Heart left ventricle (tissue), 16 donors: Measurements from ENCODE around the gene RYR3. TPM values are rescaled to one million over a fixed set of nuclear protein-coding genes. Genes with fewer than 3 reads are reported as not detected.
"Not testable (repeated sequence)": the region's sequence is repeated elsewhere in the genome, so short reads cannot be mapped to it uniquely, and the experiment has no call there.

Experiments used
- ATAC-seq, 4 donors: fragments of 200-7000 bp; cut with Tn5 transposase; one replicate each; pipeline ENCODE4 v1.9.1; 2020 to 2022; ENCODE audit warnings: moderate library complexity in 4 of 4, mild to moderate bottlenecking in 3 of 4, moderate number of reproducible peaks in 1 of 4
- DNase-seq, 5 donors: peaks; one replicate each; pipeline ENCODE4 v3.0.0-alpha.2; 2020
- H3K27ac ChIP-seq, 12 donors: fragments of 200-600 bp; sonication (generic) in 4 of 12; one replicate each; pipeline versions ENCODE4 v1.5.0 to v1.8.0; 2016 to 2022; ENCODE audit warnings: mild to moderate bottlenecking in 2 of 12
- H3K27me3 ChIP-seq, 9 donors: fragments of 200-600 bp; sonication (generic) in 2 of 9; one replicate each; pipeline versions ENCODE4 v1.5.1 to v1.8.0; 2016 to 2022; ENCODE audit warnings: mild to moderate bottlenecking in 3 of 9
- H3K36me3 ChIP-seq, 9 donors: fragments of 200-600 bp; sonication (generic) in 2 of 9; one replicate each; pipeline versions ENCODE4 v1.5.0 to v1.8.0; 2018 to 2022; ENCODE audit warnings: mild to moderate bottlenecking in 2 of 9
- H3K4me1 ChIP-seq, 12 donors: fragments of 200-600 bp; sonication (generic) in 4 of 12; one replicate each; pipeline versions ENCODE4 v1.5.0 to v1.8.0; 2016 to 2022; ENCODE audit warnings: mild to moderate bottlenecking in 3 of 12
- H3K4me3 ChIP-seq, 12 donors: fragments of 200-600 bp; sonication (generic) in 4 of 12; one replicate each; pipeline versions ENCODE4 v1.5.0 to v1.8.0; 2017 to 2022; ENCODE audit warnings: mild to moderate bottlenecking in 9 of 12, moderate library complexity in 4 of 12
- H3K9me3 ChIP-seq, 12 donors: fragments of 200-600 bp; sonication (generic) in 4 of 12; one replicate each; pipeline versions ENCODE4 v1.5.0 to v1.8.0; 2016 to 2022; ENCODE audit warnings: mild to moderate bottlenecking in 1 of 12
- POLR2A ChIP-seq, 2 donors: fragments of 450-650 bp; IDR thresholded peaks; one replicate each; pipeline ENCODE4 v1.6.1; 2017; ENCODE audit warnings: antibody characterized with exemption in 2 of 2, mild to moderate bottlenecking in 2 of 2, moderate library complexity in 2 of 2
- WGBS, 4 donors: extraction: QIAGEN DNeasy Blood & Tissue Kit in 2 of 4; methylation state at CpG; one replicate each; pipeline versions ENCODE4 v1.1.5 to v1.1.7; 2013 to 2018; 5-methylcytosine and 5-hydroxymethylcytosine counted together
- intact Hi-C, 10 donors: fragments of 100-400 bp; cut with DNase I; formaldehyde crosslinking; loops; one replicate each; pipeline versions ENCODE4 v1.11.1 to v1.14.2; 2022
- polyA plus RNA-seq, 2 donors: library from polyadenylated mRNA; stranded (reverse); fragments of 200-250 nt; gene quantifications; one replicate each; pipeline ENCODE4 v1.2.3, GENCODE V29; 2013
- total RNA-seq, 9 donors: library from RNA; depleted of rRNA in 2 of 9; stranded (reverse); fragments of >200 nt in 2 of 9; fragmentation: NEBNext Ultra II Directional in 3 of 9; extraction: Animal tissue kit (Norgen Biotek cat#: 25700) in 3 of 9; gene quantifications; one replicate each; pipeline versions ENCODE4 v1.1.0 to v1.2.4, GENCODE V29; 2016 to 2023
- TF ChIP-seq, protein P1 (sequence below), 12 donors: fragments of 200-600 bp; sonication (generic) in 4 of 12; IDR thresholded peaks; one replicate each; pipeline versions ENCODE4 v1.5.0 to v1.8.0; 2018 to 2022; ENCODE audit warnings: antibody characterized with exemption in 12 of 12, mild to moderate bottlenecking in 5 of 12
- donor health status: ischemic (EF 13 %, LVEDD 7.1; RV severe dilation, severe dysfunction).
- donor health status: healthy with polysubstance abuse.
- donor health status: DM: no; HTN: yes; CAD: no.
- donor health status: DM: no; HTN: no; CAD: no.
- donor health status: ischemic (EF 25% LVEDD 6.9; RV normal size, moderate dysfunction).
- donor health status: ischemic (EF 25% LVEDD 5.7; RV mildly dilated, moderate dysfunction).
- donor health status: healthy.
- donor health status: DM: yes; HTN: yes; CAD: no.
- donor health status: ischemic (EF 35%, LVEDD 5.7; RV mildly dilated, moderate dysfunction).
- donor health status: nonischemic (EF 11% LVEDD 7.7; RV severe dilation, severe dysfunction).
- donor health status: DM: yes; HTN: yes; CAD: no.
- donor health status: PGD.
- donor health status: ischemic (EF 29% LVEDD 5.4; RV normal size, mild dysfunction).
- donor health status: nonischemic (EF 23%, LVEDD 6.1; RV moderate dilation, normal function).

RYR3 gene
- total and polyA plus RNA-seq, 11 donors, result 0.01 to 0.35 (median 0.23) TPM; not detected in 2

GRCh38 chr15:33586786-33587697 lies 276.3 kb downstream of the RYR3 start:
- Histone ChIP-seq H3K4me1 (no peaks in the 10 kb centered on the region), H3K4me3 (no peak overlapping the region), H3K9me3 (peaks cover 0 to 3% (median 0%) of the 10 kb centered on the region in 12 donors), H3K27ac (no peak overlapping the region), H3K27me3 (no peaks in the 10 kb centered on the region), H3K36me3 (no peaks in the 10 kb centered on the region)
- WGBS, 4 donors, result 62 to 74% (median 67%) methylated on average over 17 of the region's 17 CpGs
- intact Hi-C loops, result no loop called here
- DNase-seq (no peak), ATAC-seq (no peak)
- TF ChIP-seq, protein P1, sequence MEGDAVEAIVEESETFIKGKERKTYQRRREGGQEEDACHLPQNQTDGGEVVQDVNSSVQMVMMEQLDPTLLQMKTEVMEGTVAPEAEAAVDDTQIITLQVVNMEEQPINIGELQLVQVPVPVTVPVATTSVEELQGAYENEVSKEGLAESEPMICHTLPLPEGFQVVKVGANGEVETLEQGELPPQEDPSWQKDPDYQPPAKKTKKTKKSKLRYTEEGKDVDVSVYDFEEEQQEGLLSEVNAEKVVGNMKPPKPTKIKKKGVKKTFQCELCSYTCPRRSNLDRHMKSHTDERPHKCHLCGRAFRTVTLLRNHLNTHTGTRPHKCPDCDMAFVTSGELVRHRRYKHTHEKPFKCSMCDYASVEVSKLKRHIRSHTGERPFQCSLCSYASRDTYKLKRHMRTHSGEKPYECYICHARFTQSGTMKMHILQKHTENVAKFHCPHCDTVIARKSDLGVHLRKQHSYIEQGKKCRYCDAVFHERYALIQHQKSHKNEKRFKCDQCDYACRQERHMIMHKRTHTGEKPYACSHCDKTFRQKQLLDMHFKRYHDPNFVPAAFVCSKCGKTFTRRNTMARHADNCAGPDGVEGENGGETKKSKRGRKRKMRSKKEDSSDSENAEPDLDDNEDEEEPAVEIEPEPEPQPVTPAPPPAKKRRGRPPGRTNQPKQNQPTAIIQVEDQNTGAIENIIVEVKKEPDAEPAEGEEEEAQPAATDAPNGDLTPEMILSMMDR (IDR thresholded peaks at IDR 0.05), result no peak
- no peak for TF ChIP-seq POLR2A (IDR thresholded peaks at IDR 0.05)

- no peaks in the 10 kb centered on the region for H3K36me3 ChIP-seq
- no peak overlapping the region for H3K4me3 ChIP-seq
- H3K27me3 ChIP-seq, result no peaks in the 10 kb centered on the region
- DNase-seq, result no peak
- intact Hi-C loops, result no loop called here
- no peak overlapping the region for H3K27ac ChIP-seq
- ATAC-seq, result peak in 1 of 4 donors; percentile 56
- WGBS, 4 donors, result 52 to 61% (median 54%) methylated on average over 2 of the region's 2 CpGs
- peaks cover 0 to 3% (median 0%) of the 10 kb centered on the region in 12 donors for H3K9me3 ChIP-seq
- no peaks in the 10 kb centered on the region for H3K4me1 ChIP-seq
- no peak for TF ChIP-seq POLR2A (IDR thresholded peaks at IDR 0.05)
- TF ChIP-seq, protein P1 (IDR thresholded peaks at IDR 0.05), result no peak
These were observed 277.0 kb downstream of the RYR3 start for GRCh38 chr15:33587773-33588172.

DNA sequence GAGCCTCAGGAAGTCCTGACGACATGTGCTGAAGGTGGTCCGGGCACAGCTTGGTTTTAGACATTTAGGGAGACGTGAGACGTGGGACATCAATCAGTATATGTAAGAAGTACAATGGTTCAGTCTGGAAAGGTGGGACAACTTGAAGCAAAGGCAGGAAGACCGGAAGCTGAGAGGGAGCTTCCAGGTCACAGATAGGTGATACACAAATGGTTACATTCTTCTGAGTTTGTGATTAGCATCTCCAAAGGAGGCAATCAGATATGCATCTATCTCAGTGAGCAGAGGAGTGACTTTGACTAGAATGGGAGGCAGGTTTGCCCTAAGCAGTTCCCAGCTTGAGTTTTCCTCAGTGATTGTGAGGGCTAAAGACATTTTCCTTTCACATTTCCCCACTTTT lies 282.1 kb downstream of the RYR3 start:
- ATAC-seq, result no peak

DNA sequence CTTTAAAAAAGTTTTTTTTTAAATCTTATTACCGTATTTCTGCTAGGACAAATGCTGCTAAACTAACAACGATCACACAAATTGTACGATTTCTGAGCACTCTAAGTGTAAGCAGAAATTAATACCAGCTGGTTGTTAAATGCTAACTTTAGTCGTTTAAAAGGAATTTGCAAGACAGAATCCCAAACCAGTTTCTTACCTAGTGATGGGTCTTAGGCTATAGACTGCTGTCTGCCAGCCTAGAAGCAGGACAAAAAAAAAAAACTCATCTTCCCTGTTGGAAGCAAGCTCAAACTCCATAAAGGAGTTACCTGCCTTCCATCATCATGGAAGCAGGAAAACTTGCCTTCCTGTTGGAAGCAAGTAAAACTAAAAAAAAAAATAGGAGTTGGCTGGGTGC lies 287.6 kb downstream of the RYR3 start:
- H3K9me3 ChIP-seq, H3K36me3 ChIP-seq, H3K4me3 ChIP-seq, intact Hi-C loops, ATAC-seq, H3K27ac ChIP-seq, H3K4me1 ChIP-seq, DNase-seq, H3K27me3 ChIP-seq: not testable (repeated sequence)
- WGBS, 4 donors, result 60 to 64% (median 63%) methylated on average over 4 of the region's 4 CpGs

More for the DNA sequence above, 282.1 kb downstream of the RYR3 start:
- no peaks in the 10 kb centered on the region for H3K4me1 ChIP-seq
- no peak overlapping the region for H3K27ac ChIP-seq
- no peak for DNase-seq
- no peak overlapping the region for H3K4me3 ChIP-seq
- peaks cover 0 to 4% (median 0%) of the 10 kb centered on the region in 9 donors for H3K27me3 ChIP-seq
- intact Hi-C loops, result no loop called here
- no peaks in the 10 kb centered on the region for H3K36me3 ChIP-seq
- TF ChIP-seq, protein P1 (IDR thresholded peaks at IDR 0.05), result no peak
- no peak for TF ChIP-seq POLR2A (IDR thresholded peaks at IDR 0.05)
- peaks cover 0 to 3% (median 0%) of the 10 kb centered on the region in 12 donors for H3K9me3 ChIP-seq
- WGBS, 4 donors, result 71 to 77% (median 74%) methylated on average over 5 of the region's 5 CpGs
